Measurements from ENCODE around the gene COL4A2. TPM values are rescaled to one million over a fixed set of nuclear protein-coding genes. Genes with fewer than 3 reads are reported as not detected.

Gene COL4A2
- total RNA-seq, 1 experiment from 2014 or later: 67.4 TPM

GRCh38 chr13:110400786-110401533, 93.9 kb downstream of the COL4A2 start:
- no peak for DNase-seq (ENCODE audit: low read depth)

- DNase-seq (ENCODE audit: low read depth): no peak
Observed at GRCh38 chr13:110402299-110403069, 95.4 kb downstream of the COL4A2 start.

GRCh38 chr13:110403315-110403714, 96.2 kb downstream of the COL4A2 start:
- DNase-seq (ENCODE audit: low read depth): no peak

GRCh38 chr13:110403721-110404120, 96.6 kb downstream of the COL4A2 start:
- no peak for DNase-seq (ENCODE audit: low read depth)

GRCh38 chr13:110404321-110404720, 97.2 kb downstream of the COL4A2 start:
- no peak for DNase-seq (ENCODE audit: low read depth)

GRCh38 chr13:110405597-110406450, 98.7 kb downstream of the COL4A2 start:
- peak; percentile 59 for DNase-seq (ENCODE audit: low read depth)

- DNase-seq (ENCODE audit: low read depth): no peak
Observed at GRCh38 chr13:110407021-110407420, 99.9 kb downstream of the COL4A2 start.

- DNase-seq (ENCODE audit: low read depth): no peak
Observed at GRCh38 chr13:110407531-110407930, 100.4 kb downstream of the COL4A2 start.

GRCh38 chr13:110408286-110408685, 101.2 kb downstream of the COL4A2 start:
- no peak for DNase-seq (ENCODE audit: low read depth)

GRCh38 chr13:110409581-110409992, 102.5 kb downstream of the COL4A2 start:
- DNase-seq (ENCODE audit: low read depth): peak; percentile 92

- no peak for DNase-seq (ENCODE audit: low read depth)
Observed at GRCh38 chr13:110410000-110410399, 102.9 kb downstream of the COL4A2 start.

- DNase-seq (ENCODE audit: low read depth): no peak
Observed at GRCh38 chr13:110410936-110411687, 104.0 kb downstream of the COL4A2 start.

- no peak for DNase-seq (ENCODE audit: low read depth)
Observed at GRCh38 chr13:110411688-110412059, 104.6 kb downstream of the COL4A2 start.

GRCh38 chr13:110412132-110412914, 105.2 kb downstream of the COL4A2 start:
- peak; percentile 99 for DNase-seq (ENCODE audit: low read depth)

- DNase-seq (ENCODE audit: low read depth): no peak
Observed at GRCh38 chr13:110413016-110413675, 106.1 kb downstream of the COL4A2 start.

- DNase-seq (ENCODE audit: low read depth): no peak
Observed at GRCh38 chr13:110413676-110414040, 106.6 kb downstream of the COL4A2 start.

GRCh38 chr13:110414283-110414682, 107.2 kb downstream of the COL4A2 start:
- DNase-seq (ENCODE audit: low read depth): no peak

- DNase-seq (ENCODE audit: low read depth): no peak
Observed at GRCh38 chr13:110414931-110415330, 107.8 kb downstream of the COL4A2 start.

GRCh38 chr13:110415669-110416068, 108.6 kb downstream of the COL4A2 start:
- DNase-seq (ENCODE audit: low read depth): peak; percentile 43
